Esophagus muscularis mucosa (tissue), 3 donors: Measurements from ENCODE around the gene FAM228A.

ENCODE experiments used
- CTCF ChIP-seq, 3 experiments: fragments of 200-600 bp in 2 of 3; fragments of 450-650 bp in 1 of 3; sonication (generic) in 2 of 3; IDR thresholded peaks; one replicate each; pipeline ENCODE4 v1.5.1; 2017 to 2019; ENCODE audit warnings: antibody characterized with exemption in 3 of 3, mild to moderate bottlenecking in 2 of 3, moderate library complexity in 1 of 3
- POLR2A ChIP-seq: fragments of 450-650 bp; IDR thresholded peaks from one replicate; pipeline ENCODE4 v1.6.1; 2017; ENCODE audit warnings: antibody characterized with exemption, moderate library complexity, mild to moderate bottlenecking, low read depth

- TF ChIP-seq CTCF (IDR thresholded peaks at IDR 0.05) (no peak), POLR2A (no peak)
These were observed 33.6 kb downstream of the FAM228A start for GRCh38 chr2:24208490-24208889.
